CD4-positive, CD25-positive, alpha-beta regulatory T cell (primary cell): ENCODE results near the gene INPP4B. TPM values are rescaled to one million over a fixed set of nuclear protein-coding genes. Genes with fewer than 3 reads are reported as not detected.
A peak's percentile ranks its signal among the peaks of the same experiment; 100 is the strongest.

Source experiments
- ATAC-seq, 2 donors: fragments of 150-1000 bp; cut with Tn5 transposase; one replicate each; pipeline ENCODE4 v1.10.0; 2021; ENCODE audit warnings: low read depth in 2 of 2, moderate number of reproducible peaks in 2 of 2, moderate library complexity in 1 of 2
- DNase-seq, 3 donors: peaks; one replicate each; pipeline versions ENCODE4 v3.0.0 to v3.0.0-alpha.2; 2012 to 2022; ENCODE audit warnings: mixed read lengths in 1 of 3
- H3K27ac ChIP-seq: one replicate; pipeline ENCODE4 v1.7.0; 2013; ENCODE audit warnings: mild to moderate bottlenecking, low read length; ENCODE audit not compliant: insufficient read depth, poor library complexity, severe bottlenecking
- H3K27me3 ChIP-seq: one replicate; pipeline ENCODE4 v1.7.0; 2013; ENCODE audit warnings: low read length; ENCODE audit not compliant: control insufficient read depth, insufficient read depth
- H3K36me3 ChIP-seq: one replicate; pipeline ENCODE4 v1.7.0; 2013; ENCODE audit warnings: mild to moderate bottlenecking, low read length, moderate library complexity; ENCODE audit not compliant: control insufficient read depth, insufficient read depth
- H3K4me1 ChIP-seq: 2 replicates; pipeline ENCODE4 v1.7.0; 2013; ENCODE audit warnings: mild to moderate bottlenecking, low read length; ENCODE audit not compliant: insufficient read depth, control insufficient read depth, poor library complexity, severe bottlenecking
- H3K4me3 ChIP-seq: one replicate; pipeline ENCODE4 v1.7.0; 2013; ENCODE audit warnings: low read depth, mild to moderate bottlenecking, low read length, moderate library complexity
- H3K9me3 ChIP-seq, 2 experiments: 1 replicate in 1 of 2; 2 replicates in 1 of 2; pipeline ENCODE4 v1.7.0; 2013; ENCODE audit warnings: low read length in 2 of 2, mild to moderate bottlenecking in 1 of 2, moderate library complexity in 1 of 2; ENCODE audit not compliant: control insufficient read depth in 2 of 2
- H3K27ac Mint-ChIP-seq, 3 donors: one replicate each; pipeline ENCODE4 v1.8.0; 2020 to 2022; ENCODE audit warnings: mild to moderate bottlenecking in 3 of 3, mixed read lengths in 3 of 3, moderate library complexity in 2 of 3
- H3K27me3 Mint-ChIP-seq: one replicate; pipeline ENCODE4 v1.8.0; 2022; ENCODE audit warnings: mild to moderate bottlenecking, mixed read lengths
- H3K36me3 Mint-ChIP-seq: one replicate; pipeline ENCODE4 v1.8.0; 2020; ENCODE audit warnings: mixed read lengths
- H3K4me1 Mint-ChIP-seq, 4 donors: one replicate each; pipeline ENCODE4 v1.8.0; 2020 to 2022; ENCODE audit warnings: mixed read lengths in 4 of 4, mild to moderate bottlenecking in 1 of 4
- H3K4me3 Mint-ChIP-seq, 4 donors: one replicate each; pipeline ENCODE4 v1.8.0; 2020 to 2022; ENCODE audit warnings: mild to moderate bottlenecking in 4 of 4, mixed read lengths in 4 of 4, moderate library complexity in 3 of 4
- H3K9me3 Mint-ChIP-seq, 7 donors: one replicate each; pipeline ENCODE4 v1.8.0; 2020 to 2022; ENCODE audit warnings: mixed read lengths in 7 of 7, mild to moderate bottlenecking in 3 of 7, moderate library complexity in 2 of 7
- polyA plus RNA-seq, 4 donors: library from polyadenylated mRNA; unstranded; fragments of 300-500 nt; fragmentation: Illumina TruSeq; gene quantifications; one replicate each; pipeline ENCODE4 v1.2.3, GENCODE V29; 2021
- total RNA-seq: library from RNA; stranded (reverse); gene quantifications from one replicate; pipeline ENCODE4 v1.2.3, GENCODE V29; 2022

The INPP4B gene
- total and polyA plus RNA-seq, 5 donors from 2014 or later = 37.6 to 89.4 (median 44.6) TPM

GRCh38 chr4:142721187-142721586, 124.9 kb downstream of the INPP4B start:
- no peaks in the 10 kb centered on the region for H3K9me3 ChIP-seq
- H3K27me3 ChIP-seq = no peaks in the 10 kb centered on the region
- Mint-ChIP-seq H3K4me1 (peaks cover 7 to 26% (median 16%) of the 10 kb centered on the region in 4 donors), H3K27me3 (peaks cover 7% of the 10 kb centered on the region), H3K9me3 (no peaks in the 10 kb centered on the region), H3K36me3 (no peaks in the 10 kb centered on the region), H3K27ac (no peak overlapping the region), H3K4me3 (no peak overlapping the region)
- H3K4me1 ChIP-seq = peaks cover 10% of the 10 kb centered on the region
- no peak for DNase-seq
- no peak overlapping the region for H3K4me3 ChIP-seq
- ATAC-seq = no peak
- no peaks in the 10 kb centered on the region for H3K36me3 ChIP-seq
- no peak overlapping the region for H3K27ac ChIP-seq

- H3K4me1 Mint-ChIP-seq = peaks cover 7 to 35% (median 18%) of the 10 kb centered on the region in 4 donors
- H3K27me3 Mint-ChIP-seq = peaks cover 7% of the 10 kb centered on the region
- peak; percentile 75 to 79 for ATAC-seq
- Histone ChIP-seq H3K4me1 (peaks cover 10% of the 10 kb centered on the region), H3K36me3 (no peaks in the 10 kb centered on the region), H3K9me3 (no peaks in the 10 kb centered on the region), H3K27ac (no peak overlapping the region), H3K27me3 (no peaks in the 10 kb centered on the region), H3K4me3 (peak overlapping the region; percentile 6)
- H3K9me3 Mint-ChIP-seq = peaks cover 0 to 6% (median 2%) of the 10 kb centered on the region in 7 donors
- peak in 2 of 3 donors; percentile 63 to 66 for DNase-seq
- peak overlapping the region in 2 of 3 donors; percentile 20 to 60 for H3K27ac Mint-ChIP-seq
- H3K4me3 Mint-ChIP-seq = peak overlapping the region in 1 of 4 donors; percentile 35
- H3K36me3 Mint-ChIP-seq = no peaks in the 10 kb centered on the region
These were observed 126.1 kb downstream of the INPP4B start for GRCh38 chr4:142719854-142720541.

GRCh38 chr4:142718981-142719380, 127.1 kb downstream of the INPP4B start:
- Histone ChIP-seq H3K9me3 (no peaks in the 10 kb centered on the region), H3K27ac (no peak overlapping the region), H3K4me3 (no peak overlapping the region), H3K27me3 (no peaks in the 10 kb centered on the region), H3K36me3 (no peaks in the 10 kb centered on the region), H3K4me1 (peaks cover 20% of the 10 kb centered on the region)
- H3K27ac Mint-ChIP-seq = no peak overlapping the region
- no peak overlapping the region for H3K4me3 Mint-ChIP-seq
- H3K4me1 Mint-ChIP-seq = peaks cover 8 to 42% (median 21%) of the 10 kb centered on the region in 4 donors
- H3K27me3 Mint-ChIP-seq = peaks cover 4% of the 10 kb centered on the region
- H3K36me3 Mint-ChIP-seq = no peaks in the 10 kb centered on the region
- DNase-seq = no peak
- no peak for ATAC-seq
- H3K9me3 Mint-ChIP-seq = peaks cover 0 to 6% (median 2%) of the 10 kb centered on the region in 7 donors

- peaks cover 34% of the 10 kb centered on the region for H3K4me1 ChIP-seq
- H3K36me3 Mint-ChIP-seq = no peaks in the 10 kb centered on the region
- no peak overlapping the region for H3K4me3 ChIP-seq
- peaks cover 22 to 67% (median 40%) of the 10 kb centered on the region in 4 donors for H3K4me1 Mint-ChIP-seq
- peaks cover 0 to 19% (median 3%) of the 10 kb centered on the region in 7 donors for H3K9me3 Mint-ChIP-seq
- H3K27ac Mint-ChIP-seq = peak overlapping the region in 1 of 3 donors; percentile 23
- H3K27me3 ChIP-seq = no peaks in the 10 kb centered on the region
- no peak overlapping the region for H3K27ac ChIP-seq
- no peaks in the 10 kb centered on the region for H3K9me3 ChIP-seq
- DNase-seq = no peak
- ATAC-seq = no peak
- no peak overlapping the region for H3K4me3 Mint-ChIP-seq
- H3K27me3 Mint-ChIP-seq = no peaks in the 10 kb centered on the region
- no peaks in the 10 kb centered on the region for H3K36me3 ChIP-seq
These were observed 130.4 kb downstream of the INPP4B start for GRCh38 chr4:142715727-142716126.

GRCh38 chr4:142713282-142714030, 132.6 kb downstream of the INPP4B start:
- peaks cover 0 to 34% (median 5%) of the 10 kb centered on the region in 7 donors for H3K9me3 Mint-ChIP-seq

GRCh38 chr4:142708231-142708630, 137.9 kb downstream of the INPP4B start:
- Mint-ChIP-seq H3K4me3 (no peak overlapping the region), H3K4me1 (peaks cover 20 to 35% (median 22%) of the 10 kb centered on the region in 4 donors), H3K27me3 (no peaks in the 10 kb centered on the region), H3K9me3 (peaks cover 0 to 27% (median 7%) of the 10 kb centered on the region in 7 donors), H3K27ac (no peak overlapping the region), H3K36me3 (peaks cover 3% of the 10 kb centered on the region)
- no peak for ATAC-seq
- Histone ChIP-seq H3K27ac (no peak overlapping the region), H3K9me3 (peaks cover 2 to 8% of the 10 kb centered on the region in 2 experiments), H3K4me1 (peaks cover 52% of the 10 kb centered on the region), H3K27me3 (no peaks in the 10 kb centered on the region), H3K4me3 (peak overlapping the region; percentile 34), H3K36me3 (no peaks in the 10 kb centered on the region)
- DNase-seq = no peak

More at GRCh38 chr4:142713282-142714030, 132.6 kb downstream of the INPP4B start:
- H3K36me3 ChIP-seq = no peaks in the 10 kb centered on the region
- Mint-ChIP-seq H3K27me3 (no peaks in the 10 kb centered on the region), H3K36me3 (peaks cover 3% of the 10 kb centered on the region), H3K4me1 (peaks cover 24 to 71% (median 35%) of the 10 kb centered on the region in 4 donors), H3K4me3 (peak overlapping the region; percentile 6 to 51 (median 22)), H3K27ac (peak overlapping the region; percentile 39 to 93 (median 92))
- no peaks in the 10 kb centered on the region for H3K27me3 ChIP-seq
- ATAC-seq (peak; percentile 56 to 62), DNase-seq (peak in 1 of 3 donors; percentile 65)
- peak overlapping the region; percentile 6 for H3K27ac ChIP-seq
- peaks cover 2 to 5% of the 10 kb centered on the region in 2 experiments for H3K9me3 ChIP-seq
- H3K4me3 ChIP-seq = peak overlapping the region; percentile 40
- peaks cover 24% of the 10 kb centered on the region for H3K4me1 ChIP-seq

GRCh38 chr4:142707401-142707800, 138.7 kb downstream of the INPP4B start:
- H3K27ac ChIP-seq = no peak overlapping the region
- peaks cover 3% of the 10 kb centered on the region for H3K36me3 Mint-ChIP-seq
- peak overlapping the region; percentile 4 for H3K4me3 ChIP-seq
- DNase-seq (peak in 1 of 3 donors; percentile 62), ATAC-seq (no peak)
- H3K9me3 Mint-ChIP-seq = peaks cover 0 to 20% (median 7%) of the 10 kb centered on the region in 7 donors
- H3K4me1 Mint-ChIP-seq = peaks cover 13 to 26% (median 20%) of the 10 kb centered on the region in 4 donors
- H3K27me3 Mint-ChIP-seq = no peaks in the 10 kb centered on the region
- H3K36me3 ChIP-seq = no peaks in the 10 kb centered on the region
- no peaks in the 10 kb centered on the region for H3K27me3 ChIP-seq
- peaks cover 52% of the 10 kb centered on the region for H3K4me1 ChIP-seq
- peaks cover 2 to 8% of the 10 kb centered on the region in 2 experiments for H3K9me3 ChIP-seq
- H3K4me3 Mint-ChIP-seq = peak overlapping the region in 1 of 4 donors; percentile 39
- H3K27ac Mint-ChIP-seq = no peak overlapping the region
